SHP77 treated with DMSO at 0.1 percent for 48 hours (cell line): ENCODE data around the gene SPDYE16.
"Not testable (repeated sequence)": the region's sequence is repeated elsewhere in the genome, so short reads cannot be mapped to it uniquely, and the experiment has no call there.

Experiments
- DNase-seq: peaks from one replicate; lab custom pipeline; 2025; lab: John Stamatoyannopoulos, UW

Gene SPDYE16

GRCh38 chr7:76549025-76549854 lies 6.1 kb upstream of the SPDYE16 start:
- DNase-seq: peak; percentile 77

GRCh38 chr7:76531643-76532042 lies 11.5 kb downstream of the SPDYE16 start:
- DNase-seq: not testable (repeated sequence)

GRCh38 chr7:76526183-76526582 lies 16.9 kb downstream of the SPDYE16 start:
- DNase-seq: not testable (repeated sequence)

- not testable (repeated sequence) for DNase-seq
Measured at GRCh38 chr7:76516932-76517331, 26.2 kb downstream of the SPDYE16 start.

- DNase-seq: no peak
Measured at GRCh38 chr7:76515999-76516443, 27.1 kb downstream of the SPDYE16 start.

- no peak for DNase-seq
Measured at GRCh38 chr7:76514926-76515771, 27.9 kb downstream of the SPDYE16 start.

- DNase-seq: no peak
Measured at GRCh38 chr7:76513817-76514799, 29.0 kb downstream of the SPDYE16 start.

GRCh38 chr7:76512941-76513816 lies 29.9 kb downstream of the SPDYE16 start:
- no peak for DNase-seq

GRCh38 chr7:76511911-76512885 lies 30.9 kb downstream of the SPDYE16 start:
- not testable (repeated sequence) for DNase-seq

- DNase-seq: not testable (repeated sequence)
Measured at GRCh38 chr7:76511200-76511910, 31.7 kb downstream of the SPDYE16 start.

- DNase-seq: no peak
Measured at GRCh38 chr7:76509931-76510877, 32.9 kb downstream of the SPDYE16 start, which contains the start of gene UPK3B. Gene UPK3B (plus strand): TSS chr7:76510552. CDS start chr7:76510653, 101 bp downstream.

GRCh38 chr7:76507723-76508406 lies 35.2 kb downstream of the SPDYE16 start:
- DNase-seq: no peak

GRCh38 chr7:76506643-76507042 lies 36.5 kb downstream of the SPDYE16 start:
- DNase-seq: not testable (repeated sequence)

GRCh38 chr7:76506081-76506440 lies 37.0 kb downstream of the SPDYE16 start:
- no peak for DNase-seq

GRCh38 chr7:76505168-76506080 lies 37.7 kb downstream of the SPDYE16 start:
- DNase-seq: no peak
